KOPT-K1 (cell line): Measurements from ENCODE around the gene RORC.
"Not testable (repeated sequence)": the region's sequence is repeated elsewhere in the genome, so short reads cannot be mapped to it uniquely, and the experiment has no call there.

Experiments
- H3K27ac ChIP-seq: fragments of 200-600 bp; sonication (generic); 2 replicates; pipeline ENCODE4 v1.5.1; 2016; ENCODE audit warnings: antibody characterized with exemption, mild to moderate bottlenecking, low read depth, low read length; ENCODE audit not compliant: poor library complexity, severe bottlenecking
- H3K36me3 ChIP-seq: fragments of 200-600 bp; sonication (generic); 2 replicates; pipeline ENCODE4 v1.5.1; 2017; ENCODE audit warnings: antibody characterized with exemption, mild to moderate bottlenecking, low read length, moderate library complexity; ENCODE audit not compliant: insufficient read depth
- H3K9me3 ChIP-seq: fragments of 200-600 bp; sonication (generic); 2 replicates; pipeline ENCODE4 v1.5.1; 2017; ENCODE audit warnings: antibody characterized with exemption, low read length, mild to moderate bottlenecking; ENCODE audit not compliant: insufficient read depth, poor library complexity, severe bottlenecking

Gene RORC

DNA sequence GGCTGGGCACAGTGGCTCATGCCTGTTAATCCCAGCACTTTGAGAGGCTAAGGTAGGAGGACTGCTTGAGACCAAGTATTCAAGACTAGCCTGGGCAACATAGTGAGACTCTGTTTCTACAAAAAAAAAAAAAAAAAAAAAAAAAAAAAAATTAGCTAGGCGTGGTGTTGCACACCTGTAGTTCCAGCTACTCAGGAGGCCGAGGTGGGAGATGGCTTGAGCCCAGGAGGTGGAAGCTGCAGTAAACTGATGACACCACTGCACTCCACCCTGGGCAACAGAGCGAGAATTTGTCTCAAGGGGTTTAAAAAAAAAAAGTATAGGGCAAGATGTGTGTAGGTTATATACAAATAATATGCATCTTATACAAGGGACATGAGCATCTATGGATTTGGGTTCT, 43.9 kb downstream of the RORC start:
- Histone ChIP-seq H3K36me3 (no peaks in the 10 kb centered on the region), H3K9me3 (no peaks in the 10 kb centered on the region), H3K27ac (no peak overlapping the region)

DNA sequence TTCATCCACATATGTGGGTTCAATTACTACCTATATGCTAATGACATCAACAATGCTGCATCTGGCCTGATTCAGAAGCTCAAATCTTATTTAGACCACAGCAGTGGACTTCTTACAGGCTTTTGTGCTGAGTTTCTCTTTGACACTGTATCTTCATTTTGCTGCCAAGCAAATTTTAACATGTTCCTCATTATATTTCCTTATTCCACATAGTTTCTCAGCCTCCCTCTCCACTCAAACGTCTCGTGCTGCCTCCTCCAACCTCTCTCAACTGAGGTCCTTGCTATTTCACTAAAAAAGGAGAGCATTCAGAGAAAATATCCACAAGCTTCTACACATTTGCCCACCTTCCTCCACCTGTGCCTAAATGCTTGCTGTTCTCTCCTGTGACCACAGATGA, 47.8 kb downstream of the RORC start:
- Histone ChIP-seq H3K9me3 (no peaks in the 10 kb centered on the region), H3K27ac (no peak overlapping the region), H3K36me3 (peaks cover under 1% of the 10 kb centered on the region; the same call in 1 of the 2 replicates)

DNA sequence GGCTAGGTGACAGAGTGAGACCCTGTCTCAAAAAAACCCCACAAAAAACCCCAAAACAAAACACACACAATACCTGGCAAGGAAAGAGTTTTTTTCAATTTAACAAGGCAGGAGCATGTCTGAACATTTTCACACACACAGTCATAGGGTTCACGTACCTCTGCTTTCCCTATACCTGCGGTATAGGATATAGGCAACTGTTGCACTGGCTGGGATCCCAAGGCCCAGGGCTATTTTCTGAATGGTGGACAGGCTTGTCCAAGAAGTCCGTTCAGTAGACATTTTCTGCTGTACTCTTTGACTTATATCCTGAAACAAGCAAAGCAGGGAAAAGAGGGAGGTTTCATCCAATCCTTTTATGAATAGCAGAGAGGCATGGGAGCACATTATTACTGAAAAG, 48.9 kb downstream of the RORC start:
- no peaks in the 10 kb centered on the region for H3K9me3 ChIP-seq
- H3K36me3 ChIP-seq, result peaks cover 7% of the 10 kb centered on the region; the same call in 1 of the 2 replicates
- no peak overlapping the region for H3K27ac ChIP-seq

DNA sequence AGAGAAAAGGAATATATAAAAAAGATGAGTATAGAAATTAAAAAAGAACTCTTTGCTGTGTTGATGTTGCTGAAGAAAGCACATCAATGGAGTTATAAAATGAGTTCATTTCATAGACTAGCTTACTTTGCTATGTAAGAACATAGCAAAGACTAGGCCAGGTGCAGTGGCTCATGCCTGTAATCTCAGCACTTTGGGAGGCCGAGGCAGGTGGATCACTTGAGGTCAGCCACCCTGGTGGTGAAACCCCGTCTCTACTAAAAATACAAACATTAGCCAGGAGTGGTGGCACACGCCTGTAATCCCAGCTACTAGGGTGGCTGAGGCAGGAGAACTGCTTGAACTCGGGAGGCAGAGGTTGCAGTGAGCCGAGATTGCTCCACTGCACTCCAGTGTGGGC, 49.6 kb downstream of the RORC start:
- not testable (repeated sequence) for H3K36me3 ChIP-seq, H3K9me3 ChIP-seq, H3K27ac ChIP-seq

DNA sequence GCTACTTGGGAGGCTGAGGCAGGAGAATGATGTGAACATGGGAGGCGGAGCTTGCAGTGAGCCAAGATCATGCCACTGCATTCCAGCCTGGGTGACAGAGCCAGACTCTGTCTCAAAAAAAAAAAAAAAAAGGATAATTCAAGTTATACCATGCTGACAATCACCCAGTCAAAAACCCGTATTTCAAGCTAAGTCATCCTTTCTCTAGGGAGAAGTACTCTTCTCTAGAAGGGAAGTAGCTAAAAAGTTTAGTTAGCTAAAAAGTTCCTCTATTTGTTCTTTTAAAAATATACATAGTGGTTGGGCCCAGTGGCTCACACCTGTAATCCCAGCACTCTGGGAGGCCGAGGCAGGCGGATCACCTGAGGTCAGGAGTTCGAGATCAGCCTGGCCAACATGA, 50.9 kb downstream of the RORC start:
- peaks cover 17% of the 10 kb centered on the region; the same call in 1 of the 2 replicates for H3K36me3 ChIP-seq
- H3K9me3 ChIP-seq, H3K27ac ChIP-seq: not testable (repeated sequence)

DNA sequence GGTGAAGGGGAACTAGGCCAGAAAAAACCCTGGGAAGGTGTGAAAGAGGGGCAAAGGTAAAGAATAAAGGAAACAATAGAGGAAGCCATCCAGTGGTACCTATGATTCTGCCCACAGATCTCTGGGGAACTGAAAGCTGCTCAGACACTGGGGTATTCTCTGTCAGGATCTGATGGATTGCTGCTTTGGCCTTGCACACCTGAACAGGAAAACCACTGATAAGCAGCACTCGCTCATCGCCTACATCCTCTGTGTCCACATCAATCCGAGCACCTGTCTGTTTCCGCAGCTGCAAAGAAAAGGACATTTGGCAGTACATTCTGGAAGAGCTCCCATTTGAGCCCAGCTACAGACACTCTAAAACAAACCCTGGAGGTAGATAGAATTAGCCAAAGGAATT, 51.8 kb downstream of the RORC start:
- Histone ChIP-seq H3K27ac (no peak overlapping the region), H3K36me3 (peaks cover 26% of the 10 kb centered on the region; the same call in 1 of the 2 replicates), H3K9me3 (no peaks in the 10 kb centered on the region)

DNA sequence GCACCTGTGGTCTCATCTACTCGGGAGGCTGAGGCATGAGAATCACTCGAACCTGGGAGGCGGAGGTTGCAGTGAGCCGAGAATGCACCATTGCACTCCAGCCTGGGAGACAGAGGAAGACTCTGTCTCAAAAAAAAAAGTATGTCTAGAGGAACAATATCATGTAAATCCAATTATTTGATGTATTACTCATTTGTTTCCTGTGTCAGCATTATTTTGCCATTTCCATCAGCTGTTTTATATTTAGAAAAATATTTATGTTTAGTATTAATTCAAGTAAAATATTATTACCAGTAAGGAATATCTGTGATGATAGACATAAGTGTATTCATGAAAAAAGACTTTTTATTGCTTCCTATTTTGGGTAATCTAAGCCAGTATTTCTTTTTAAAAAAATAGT, 54.3 kb downstream of the RORC start:
- Histone ChIP-seq H3K36me3 (peaks cover 28% of the 10 kb centered on the region; the same call in 1 of the 2 replicates), H3K9me3 (no peaks in the 10 kb centered on the region), H3K27ac (no peak overlapping the region)

DNA sequence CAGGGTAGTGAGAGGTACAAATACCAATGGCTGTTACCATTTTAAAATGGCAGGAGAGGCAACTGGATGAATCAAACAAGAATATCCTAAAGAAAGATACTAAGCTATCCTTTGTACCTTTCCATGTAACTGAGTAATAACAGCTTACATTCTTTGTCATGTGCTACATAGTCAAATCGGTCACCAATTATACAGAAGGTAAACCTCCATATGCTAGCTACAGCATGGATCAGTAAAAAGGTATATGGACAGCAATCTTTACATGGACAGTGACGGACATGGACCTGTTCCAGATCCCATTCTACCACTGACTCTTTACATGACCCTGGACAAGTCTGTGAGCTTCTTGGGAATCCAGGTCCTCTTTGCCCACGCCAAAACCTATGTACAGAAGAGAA, 54.9 kb downstream of the RORC start:
- Histone ChIP-seq H3K9me3 (no peaks in the 10 kb centered on the region), H3K36me3 (peaks cover 28% of the 10 kb centered on the region; the same call in 1 of the 2 replicates), H3K27ac (no peak overlapping the region)

DNA sequence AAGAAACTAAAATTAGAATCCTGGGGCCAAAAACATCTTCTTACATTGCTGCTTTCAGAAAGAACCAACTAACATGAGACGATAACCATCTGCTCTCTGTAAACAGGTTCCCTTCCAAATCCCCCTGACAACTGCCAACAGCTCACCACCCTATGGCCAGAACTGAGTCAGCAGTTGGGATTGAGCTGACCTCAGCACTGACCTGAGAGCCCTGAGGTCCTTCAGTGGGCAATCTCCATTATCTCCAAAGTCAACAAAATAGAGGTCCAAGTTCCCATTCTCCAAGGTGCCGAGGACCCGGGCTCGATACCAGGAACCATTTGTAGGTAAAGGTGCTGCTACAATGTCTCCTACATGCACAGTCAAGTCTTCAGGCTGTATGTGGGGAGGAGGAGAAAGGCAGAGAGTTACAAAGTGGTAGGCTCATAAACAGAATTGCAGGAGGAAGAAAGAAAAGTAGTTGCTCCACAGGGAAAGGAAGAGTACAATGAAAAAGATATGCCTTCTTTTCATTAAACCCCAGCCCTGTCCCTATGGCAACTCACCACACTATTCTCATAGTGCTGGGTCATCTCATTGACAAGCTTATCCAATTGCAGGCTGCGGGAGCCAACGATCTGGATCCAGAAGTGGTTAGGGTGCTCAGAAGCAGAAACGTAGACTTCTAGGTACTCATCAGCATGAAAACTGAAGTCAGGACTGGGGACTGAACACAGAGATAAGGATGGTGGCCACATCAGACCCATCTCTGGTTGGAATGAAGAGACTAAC, 55.5 kb downstream of the RORC start:
- peaks cover 28% of the 10 kb centered on the region; the same call in 1 of the 2 replicates for H3K36me3 ChIP-seq
- H3K27ac ChIP-seq, result no peak overlapping the region

DNA sequence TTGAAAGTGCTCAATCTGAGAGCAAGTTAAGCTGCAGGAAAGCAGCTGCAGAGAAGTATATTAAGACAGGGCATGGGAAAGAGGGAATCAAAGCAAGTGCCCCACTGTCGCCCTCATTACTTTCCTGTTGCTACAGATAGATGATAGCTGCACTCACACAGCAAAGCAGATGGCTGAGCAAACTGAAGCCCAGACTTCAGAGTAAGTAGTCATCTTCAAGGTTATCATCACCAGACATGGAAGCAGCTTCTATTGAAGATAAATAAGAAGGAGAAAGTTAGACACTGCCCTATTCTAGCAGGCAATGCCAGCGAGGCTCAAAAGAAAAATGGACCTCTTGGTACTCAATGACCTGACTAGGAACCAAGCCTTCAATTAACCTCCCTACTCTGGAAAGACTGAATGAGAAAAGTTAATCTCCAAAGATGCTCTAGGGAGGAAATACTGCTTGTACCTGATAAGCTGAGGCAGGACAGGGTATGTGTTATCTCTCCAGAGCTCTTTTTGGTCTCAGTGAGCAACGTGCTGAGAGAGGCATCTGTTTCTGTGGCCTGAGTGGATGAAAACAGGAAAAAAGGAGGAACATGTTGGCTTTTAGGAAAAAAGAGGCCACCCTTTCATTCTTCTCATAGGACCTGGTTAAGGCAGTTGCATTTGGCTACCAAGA, 57.2 kb downstream of the RORC start:
- H3K9me3 ChIP-seq, result no peaks in the 10 kb centered on the region
- H3K36me3 ChIP-seq, result peaks cover 28% of the 10 kb centered on the region; the same call in 1 of the 2 replicates
- no peak overlapping the region for H3K27ac ChIP-seq

More for the DNA sequence above, 55.5 kb downstream of the RORC start:
- H3K9me3 ChIP-seq, result no peaks in the 10 kb centered on the region

DNA sequence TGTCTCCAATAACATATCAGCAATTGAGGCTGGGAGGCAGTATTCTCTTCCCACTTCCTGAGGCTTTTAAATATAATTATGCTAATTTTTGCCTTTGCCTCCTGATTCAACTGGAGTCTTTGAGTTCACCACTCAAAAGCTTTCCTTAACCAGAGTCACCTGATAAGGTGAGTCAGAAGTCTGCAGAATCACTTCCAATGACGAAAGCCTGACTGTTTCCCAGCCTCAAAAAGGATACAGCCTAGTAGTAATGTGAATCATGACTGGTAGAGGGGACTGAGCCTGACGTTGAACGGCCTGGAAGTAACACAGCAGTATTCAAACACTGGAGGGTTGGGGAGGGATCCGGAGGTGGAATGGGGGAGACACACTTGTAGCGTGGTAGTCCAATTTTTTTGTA, 57.9 kb downstream of the RORC start:
- Histone ChIP-seq H3K36me3 (peaks cover 27% of the 10 kb centered on the region; the same call in 1 of the 2 replicates), H3K27ac (no peak overlapping the region), H3K9me3 (no peaks in the 10 kb centered on the region)

DNA sequence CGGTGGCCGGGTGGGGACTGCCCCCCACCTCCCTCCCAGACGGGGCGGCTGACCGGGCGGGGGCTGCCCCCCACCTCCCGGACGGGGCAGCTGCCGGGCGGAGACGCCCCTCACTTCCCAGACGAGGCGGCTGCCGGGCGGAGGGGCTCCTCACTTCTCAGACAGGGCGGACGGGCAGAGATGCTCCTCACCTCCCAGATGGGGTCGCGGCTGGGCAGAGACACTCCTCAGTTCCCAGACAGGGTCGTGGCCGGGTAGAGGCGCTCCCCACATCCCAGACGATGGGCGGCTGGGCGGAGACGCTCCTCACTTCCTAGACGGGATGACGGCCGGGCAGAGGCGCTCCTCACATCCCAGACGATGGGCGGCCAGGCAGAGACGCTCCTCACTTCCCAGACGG, 62.3 kb downstream of the RORC start:
- not testable (repeated sequence) for H3K36me3 ChIP-seq, H3K27ac ChIP-seq, H3K9me3 ChIP-seq

DNA sequence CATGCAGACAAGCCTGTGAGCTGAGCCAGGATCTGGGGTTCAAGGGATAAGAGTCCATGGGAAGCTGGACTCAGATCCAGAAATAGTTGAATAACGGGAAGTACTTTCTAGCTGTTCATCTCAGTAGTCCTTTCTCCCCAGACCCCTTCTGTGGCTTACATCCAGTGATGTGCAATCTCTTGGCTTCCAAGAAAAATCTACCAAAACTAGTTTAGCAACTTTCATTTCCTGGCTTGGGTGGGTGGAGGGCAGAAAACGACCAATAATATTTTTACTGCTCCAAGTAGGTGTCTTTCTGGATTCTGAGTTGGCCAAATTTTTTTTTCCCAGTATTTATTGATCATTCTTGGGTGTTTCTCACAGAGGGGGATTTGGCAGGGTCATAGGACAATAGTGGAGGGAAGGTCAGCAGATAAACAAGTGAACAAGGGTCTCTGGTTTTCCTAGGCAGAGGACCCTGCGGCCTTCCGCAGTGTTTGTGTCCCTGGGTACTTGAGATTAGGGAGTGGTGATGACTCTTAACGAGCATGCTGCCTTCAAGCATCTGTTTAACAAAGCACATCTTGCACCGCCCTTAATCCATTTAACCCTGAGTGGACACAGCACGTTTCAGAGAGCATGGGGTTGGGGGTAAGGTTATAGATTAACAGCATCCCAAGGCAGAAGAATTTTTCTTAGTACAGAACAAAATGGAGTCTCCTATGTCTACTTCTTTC, 63.1 kb downstream of the RORC start:
- not testable (repeated sequence) for H3K9me3 ChIP-seq, H3K36me3 ChIP-seq, H3K27ac ChIP-seq

DNA sequence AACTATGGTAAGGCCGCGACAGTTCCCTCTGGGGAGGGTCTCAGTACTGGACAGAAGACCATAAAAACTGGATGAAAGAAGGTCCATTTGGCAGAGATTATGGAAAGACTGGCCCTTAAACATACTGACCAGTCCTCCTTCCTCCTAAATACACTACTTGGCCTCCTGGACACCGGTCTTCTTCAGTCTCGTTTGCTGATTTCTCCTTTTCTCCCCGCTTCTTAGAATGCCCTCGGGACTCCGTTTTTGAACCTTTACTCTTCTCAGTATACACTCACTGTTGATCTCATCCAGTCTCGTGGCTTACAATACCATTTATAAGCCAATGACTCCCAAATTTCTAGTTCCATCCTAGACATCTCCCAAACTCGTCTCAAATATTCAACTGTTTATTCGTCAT, 67.6 kb downstream of the RORC start:
- Histone ChIP-seq H3K27ac (peak overlapping the region; percentile 71), H3K36me3 (peaks cover 30% of the 10 kb centered on the region), H3K9me3 (no peaks in the 10 kb centered on the region)
